Activated naive CD4-positive, alpha-beta T cell treated with anti-CD3 and anti-CD28 coated beads, Interleukin-2, amount 50 U/mL, for 24 hours (primary cell): Measurements from ENCODE around the gene DNM1L.
"Not testable (repeated sequence)": the region's sequence is repeated elsewhere in the genome, so short reads cannot be mapped to it uniquely, and the experiment has no call there.

Source experiments
- H3K27ac Mint-ChIP-seq: one replicate; pipeline ENCODE4 v1.8.0; 2021; ENCODE audit warnings: mild to moderate bottlenecking, mixed read lengths
- H3K27me3 Mint-ChIP-seq: one replicate; pipeline ENCODE4 v1.8.0; 2021; ENCODE audit warnings: mixed read lengths
- H3K36me3 Mint-ChIP-seq: one replicate; pipeline ENCODE4 v1.8.0; 2021; ENCODE audit warnings: mixed read lengths
- H3K4me1 Mint-ChIP-seq: one replicate; pipeline ENCODE4 v1.8.0; 2021; ENCODE audit warnings: mixed read lengths
- H3K4me3 Mint-ChIP-seq: one replicate; pipeline ENCODE4 v1.8.0; 2021; ENCODE audit warnings: mild to moderate bottlenecking, mixed read lengths
- H3K9me3 Mint-ChIP-seq: one replicate; pipeline ENCODE4 v1.8.0; 2021; ENCODE audit warnings: mixed read lengths

DNM1L gene

DNA sequence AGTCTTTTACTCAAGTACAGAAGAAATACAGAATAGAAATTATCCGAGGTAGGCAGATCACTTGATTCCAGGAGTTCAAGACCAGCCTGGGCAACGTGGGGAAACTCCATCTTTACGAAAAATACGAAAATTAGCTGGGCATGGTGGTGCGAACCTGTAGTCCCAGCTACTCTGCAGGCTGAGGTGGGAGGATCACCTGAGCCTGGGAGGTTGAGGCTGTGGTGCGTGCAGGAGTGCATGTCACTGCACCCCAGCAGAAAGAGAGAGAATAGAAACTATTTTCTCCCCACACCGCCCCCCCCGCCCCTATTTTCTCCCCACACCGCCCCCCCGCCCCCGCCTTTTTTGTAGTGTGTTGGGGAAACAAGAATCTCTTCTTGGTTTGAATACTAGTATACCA lies 2.2 kb downstream of the DNM1L start:
- peaks cover 6% of the 10 kb centered on the region for H3K36me3 Mint-ChIP-seq
- H3K27me3 Mint-ChIP-seq: no peaks in the 10 kb centered on the region
- no peak overlapping the region for H3K27ac Mint-ChIP-seq
- H3K9me3 Mint-ChIP-seq: no peaks in the 10 kb centered on the region
- peak overlapping the region; percentile 23 for H3K4me3 Mint-ChIP-seq
- peaks cover 39% of the 10 kb centered on the region for H3K4me1 Mint-ChIP-seq

GRCh38 chr12:32686340-32686739 lies 7.2 kb downstream of the DNM1L start:
- Mint-ChIP-seq H3K27me3 (no peaks in the 10 kb centered on the region), H3K9me3 (no peaks in the 10 kb centered on the region), H3K4me1 (peaks cover 55% of the 10 kb centered on the region), H3K27ac (no peak overlapping the region), H3K4me3 (no peak overlapping the region), H3K36me3 (peaks cover 14% of the 10 kb centered on the region)

GRCh38 chr12:32688786-32689185 lies 9.7 kb downstream of the DNM1L start:
- peaks cover 17% of the 10 kb centered on the region for H3K36me3 Mint-ChIP-seq
- peaks cover 65% of the 10 kb centered on the region for H3K4me1 Mint-ChIP-seq
- no peaks in the 10 kb centered on the region for H3K9me3 Mint-ChIP-seq
- H3K4me3 Mint-ChIP-seq: no peak overlapping the region
- H3K27me3 Mint-ChIP-seq: no peaks in the 10 kb centered on the region
- H3K27ac Mint-ChIP-seq: no peak overlapping the region

GRCh38 chr12:32690927-32691326 lies 11.8 kb downstream of the DNM1L start:
- H3K9me3 Mint-ChIP-seq: no peaks in the 10 kb centered on the region
- H3K4me3 Mint-ChIP-seq: no peak overlapping the region
- H3K4me1 Mint-ChIP-seq: peaks cover 74% of the 10 kb centered on the region
- no peaks in the 10 kb centered on the region for H3K27me3 Mint-ChIP-seq
- H3K27ac Mint-ChIP-seq: no peak overlapping the region
- peaks cover 23% of the 10 kb centered on the region for H3K36me3 Mint-ChIP-seq

- H3K27me3 Mint-ChIP-seq: no peaks in the 10 kb centered on the region
- no peak overlapping the region for H3K4me3 Mint-ChIP-seq
- H3K36me3 Mint-ChIP-seq: peaks cover 19% of the 10 kb centered on the region
- H3K4me1 Mint-ChIP-seq: peaks cover 66% of the 10 kb centered on the region
- no peaks in the 10 kb centered on the region for H3K9me3 Mint-ChIP-seq
- H3K27ac Mint-ChIP-seq: no peak overlapping the region
Measured at GRCh38 chr12:32692358-32692757, 13.3 kb downstream of the DNM1L start.

- no peaks in the 10 kb centered on the region for H3K9me3 Mint-ChIP-seq
- no peak overlapping the region for H3K4me3 Mint-ChIP-seq
- H3K4me1 Mint-ChIP-seq: peaks cover 64% of the 10 kb centered on the region
- H3K36me3 Mint-ChIP-seq: peaks cover 19% of the 10 kb centered on the region
- H3K27ac Mint-ChIP-seq: no peak overlapping the region
- no peaks in the 10 kb centered on the region for H3K27me3 Mint-ChIP-seq
Measured at GRCh38 chr12:32693036-32693435, 13.9 kb downstream of the DNM1L start.

DNA sequence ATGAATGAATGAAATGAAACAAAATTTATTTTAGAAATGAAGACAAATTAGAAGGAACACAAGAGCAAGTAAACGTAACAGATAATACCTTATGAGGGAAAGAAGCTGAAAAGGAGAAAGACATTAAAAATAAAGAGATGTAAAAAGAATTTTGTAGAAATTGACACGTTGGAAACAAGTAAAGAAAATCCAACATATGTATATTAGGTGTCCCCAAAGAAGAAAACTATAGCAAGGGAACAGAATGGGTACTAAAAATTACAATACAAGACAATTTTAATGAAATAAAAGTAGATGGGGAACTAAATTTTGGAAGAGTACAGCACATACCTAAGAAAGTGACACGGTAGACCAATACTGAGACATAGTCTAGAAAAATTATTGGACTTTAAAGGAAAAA lies 16.7 kb downstream of the DNM1L start:
- Mint-ChIP-seq H3K9me3 (no peaks in the 10 kb centered on the region), H3K36me3 (peaks cover 14% of the 10 kb centered on the region), H3K4me1 (peaks cover 51% of the 10 kb centered on the region), H3K4me3 (no peak overlapping the region), H3K27ac (no peak overlapping the region), H3K27me3 (no peaks in the 10 kb centered on the region)

GRCh38 chr12:32697445-32697844 lies 18.3 kb downstream of the DNM1L start:
- H3K9me3 Mint-ChIP-seq: no peaks in the 10 kb centered on the region
- H3K4me1 Mint-ChIP-seq: peaks cover 39% of the 10 kb centered on the region
- no peak overlapping the region for H3K4me3 Mint-ChIP-seq
- no peaks in the 10 kb centered on the region for H3K27me3 Mint-ChIP-seq
- peaks cover 12% of the 10 kb centered on the region for H3K36me3 Mint-ChIP-seq
- no peak overlapping the region for H3K27ac Mint-ChIP-seq

- no peak overlapping the region for H3K27ac Mint-ChIP-seq
- no peaks in the 10 kb centered on the region for H3K27me3 Mint-ChIP-seq
- peaks cover 30% of the 10 kb centered on the region for H3K4me1 Mint-ChIP-seq
- H3K9me3 Mint-ChIP-seq: no peaks in the 10 kb centered on the region
- H3K36me3 Mint-ChIP-seq: peaks cover 12% of the 10 kb centered on the region
- H3K4me3 Mint-ChIP-seq: no peak overlapping the region
Measured at GRCh38 chr12:32698285-32698684, 19.2 kb downstream of the DNM1L start.

DNA sequence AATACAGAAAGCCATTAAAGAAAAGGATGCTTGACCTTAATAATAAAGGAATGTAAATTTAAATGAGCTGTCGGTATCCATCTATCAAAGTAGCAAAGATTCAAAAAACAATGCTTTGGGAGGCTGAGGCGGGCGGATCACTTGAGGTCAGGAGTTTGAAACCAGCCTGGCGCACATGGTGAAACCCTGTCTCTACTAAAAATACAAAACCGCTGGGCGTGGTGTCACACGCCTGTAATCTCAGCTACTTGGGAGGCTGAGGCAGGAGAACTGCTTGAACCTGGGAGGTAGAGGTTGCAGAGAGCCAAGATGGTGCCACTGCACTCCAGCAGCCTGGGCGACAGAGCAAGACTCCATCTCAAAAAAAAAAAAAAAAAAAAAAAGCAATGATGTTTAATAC lies 20.3 kb downstream of the DNM1L start:
- Mint-ChIP-seq H3K36me3 (peaks cover 12% of the 10 kb centered on the region), H3K4me1 (peaks cover 22% of the 10 kb centered on the region)
- not testable (repeated sequence) for H3K27ac Mint-ChIP-seq, H3K9me3 Mint-ChIP-seq, H3K4me3 Mint-ChIP-seq, H3K27me3 Mint-ChIP-seq

DNA sequence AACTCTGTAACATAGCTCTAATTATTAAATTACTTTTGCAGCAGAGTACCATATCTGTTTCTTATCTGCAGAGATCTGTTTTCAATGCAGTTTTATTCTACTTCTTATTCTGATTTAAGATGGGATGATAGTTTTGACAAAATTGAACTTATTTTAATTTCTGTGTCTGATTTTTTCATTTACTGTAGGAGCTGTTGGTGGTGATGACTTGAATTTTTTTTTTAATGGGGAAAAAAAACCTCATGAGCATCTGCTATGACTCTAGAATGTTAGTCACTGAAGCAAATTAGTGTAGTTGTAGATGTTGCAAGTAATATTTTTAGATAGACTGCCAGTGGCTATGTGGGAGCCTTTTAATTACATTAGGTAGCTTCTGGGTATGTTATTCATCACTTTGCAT lies 23.4 kb downstream of the DNM1L start:
- Mint-ChIP-seq H3K4me3 (no peak overlapping the region), H3K36me3 (peaks cover 2% of the 10 kb centered on the region), H3K9me3 (no peaks in the 10 kb centered on the region), H3K27me3 (no peaks in the 10 kb centered on the region), H3K4me1 (peaks cover 7% of the 10 kb centered on the region), H3K27ac (no peak overlapping the region)

DNA sequence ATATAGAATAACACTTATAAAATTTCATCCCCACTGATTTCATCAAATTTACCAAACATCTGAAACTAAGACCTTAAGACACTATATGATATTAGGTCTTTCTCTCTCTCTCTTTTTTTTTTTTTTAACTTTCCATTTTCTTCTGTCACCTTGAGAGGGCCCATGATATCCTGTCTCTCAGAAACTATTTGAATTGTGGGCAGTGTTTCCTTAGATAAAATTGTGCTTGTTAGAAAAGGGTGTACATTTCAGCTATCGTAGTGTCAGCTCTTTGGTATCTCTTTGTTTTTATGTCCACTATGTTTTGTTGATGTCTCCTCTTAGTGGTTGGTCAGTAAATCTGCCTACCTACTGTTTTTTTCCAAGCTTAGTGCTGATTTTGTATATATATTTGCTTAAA lies 23.8 kb downstream of the DNM1L start:
- peaks cover 5% of the 10 kb centered on the region for H3K4me1 Mint-ChIP-seq
- no peaks in the 10 kb centered on the region for H3K27me3 Mint-ChIP-seq
- peaks cover 2% of the 10 kb centered on the region for H3K36me3 Mint-ChIP-seq
- H3K9me3 Mint-ChIP-seq: no peaks in the 10 kb centered on the region
- no peak overlapping the region for H3K4me3 Mint-ChIP-seq
- no peak overlapping the region for H3K27ac Mint-ChIP-seq

DNA sequence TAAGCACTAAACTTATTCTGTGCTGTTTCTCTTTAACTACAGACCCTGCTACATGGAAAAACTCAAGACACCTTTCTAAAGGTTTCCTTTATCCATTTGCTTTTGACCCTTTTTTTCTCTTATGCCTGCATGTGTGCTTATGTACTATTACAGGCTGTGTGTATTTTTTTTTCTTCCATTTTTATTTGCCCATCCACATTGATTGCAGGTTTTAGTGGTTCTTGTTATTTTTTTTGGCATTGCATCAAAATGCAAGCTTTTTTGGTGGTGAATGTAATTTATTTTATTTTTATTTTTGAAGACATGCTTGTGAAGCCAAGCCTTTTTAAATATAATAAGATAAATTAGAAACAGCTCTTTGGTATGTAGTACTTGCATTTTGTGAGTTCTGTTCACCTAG lies 26.7 kb downstream of the DNM1L start:
- Mint-ChIP-seq H3K4me3 (no peak overlapping the region), H3K4me1 (no peaks in the 10 kb centered on the region), H3K36me3 (peaks cover 2% of the 10 kb centered on the region), H3K27ac (no peak overlapping the region), H3K9me3 (no peaks in the 10 kb centered on the region), H3K27me3 (no peaks in the 10 kb centered on the region)

- H3K4me1 Mint-ChIP-seq: no peaks in the 10 kb centered on the region
- H3K4me3 Mint-ChIP-seq: no peak overlapping the region
- no peaks in the 10 kb centered on the region for H3K27me3 Mint-ChIP-seq
- H3K9me3 Mint-ChIP-seq: no peaks in the 10 kb centered on the region
- no peak overlapping the region for H3K27ac Mint-ChIP-seq
- H3K36me3 Mint-ChIP-seq: peaks cover 4% of the 10 kb centered on the region
Measured at GRCh38 chr12:32706335-32707024, 27.4 kb downstream of the DNM1L start.

DNA sequence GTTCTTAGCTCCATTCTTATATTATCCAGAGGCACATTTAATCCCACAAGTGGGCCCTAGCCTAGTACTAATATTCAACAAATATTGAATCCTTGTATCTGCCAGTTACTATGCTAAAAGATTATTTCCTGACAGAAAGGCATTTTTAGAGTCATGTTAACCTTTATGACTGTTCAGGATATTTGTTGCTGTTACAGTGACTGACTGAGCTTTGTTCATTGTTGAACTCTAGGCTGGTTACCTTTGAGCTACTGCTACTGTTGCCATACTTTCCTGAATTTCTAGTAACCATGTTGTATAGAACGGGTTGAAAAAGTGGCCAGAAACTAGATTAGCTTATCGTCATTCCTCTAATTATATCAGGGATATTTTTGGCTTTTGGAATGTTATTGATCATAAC lies 29.8 kb downstream of the DNM1L start:
- no peak overlapping the region for H3K4me3 Mint-ChIP-seq
- H3K27ac Mint-ChIP-seq: no peak overlapping the region
- H3K27me3 Mint-ChIP-seq: no peaks in the 10 kb centered on the region
- H3K4me1 Mint-ChIP-seq: no peaks in the 10 kb centered on the region
- no peaks in the 10 kb centered on the region for H3K9me3 Mint-ChIP-seq
- H3K36me3 Mint-ChIP-seq: peaks cover 9% of the 10 kb centered on the region

DNA sequence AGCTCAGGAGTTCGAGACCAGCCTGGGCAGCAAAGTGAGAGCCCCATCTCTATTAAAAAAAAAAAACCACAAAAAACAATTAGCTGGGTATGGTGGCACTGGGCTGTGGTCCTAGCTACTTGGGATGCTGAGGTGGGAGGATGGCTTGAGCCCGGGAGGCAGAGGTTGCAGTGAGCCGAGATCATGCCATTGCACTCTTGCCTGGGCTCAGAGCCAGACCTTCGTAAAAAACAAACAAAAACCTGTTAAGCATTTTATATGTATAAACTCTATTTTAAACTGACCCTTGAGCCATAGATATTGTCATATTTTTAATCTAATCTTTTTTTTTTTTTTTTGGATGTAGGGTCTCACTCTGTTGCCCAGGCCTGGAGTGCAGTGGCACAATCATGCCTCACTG lies 35.7 kb downstream of the DNM1L start:
- H3K9me3 Mint-ChIP-seq: no peaks in the 10 kb centered on the region
- H3K4me1 Mint-ChIP-seq: no peaks in the 10 kb centered on the region
- H3K36me3 Mint-ChIP-seq: peaks cover 10% of the 10 kb centered on the region

GRCh38 chr12:32718926-32719325 lies 39.8 kb downstream of the DNM1L start:
- no peaks in the 10 kb centered on the region for H3K9me3 Mint-ChIP-seq
- H3K27me3 Mint-ChIP-seq: no peaks in the 10 kb centered on the region
- no peak overlapping the region for H3K27ac Mint-ChIP-seq
- no peaks in the 10 kb centered on the region for H3K4me1 Mint-ChIP-seq
- no peak overlapping the region for H3K4me3 Mint-ChIP-seq
- peaks cover 3% of the 10 kb centered on the region for H3K36me3 Mint-ChIP-seq

More for the DNA sequence above, 35.7 kb downstream of the DNM1L start:
- Mint-ChIP-seq H3K27ac (no peak overlapping the region), H3K27me3 (no peaks in the 10 kb centered on the region), H3K4me3 (no peak overlapping the region)
